NCI-H774 (cell line): ENCODE measurements around the gene MGRN1.

Experiments
- DNase-seq: peaks from one replicate; lab custom pipeline; 2025; lab: John Stamatoyannopoulos, UW

MGRN1 gene

GRCh38 chr16:4699046-4699556 is 74.5 kb downstream of the MGRN1 start:
- DNase-seq: no peak

GRCh38 chr16:4700380-4700996 is 75.9 kb downstream of the MGRN1 start:
- no peak for DNase-seq

DNA sequence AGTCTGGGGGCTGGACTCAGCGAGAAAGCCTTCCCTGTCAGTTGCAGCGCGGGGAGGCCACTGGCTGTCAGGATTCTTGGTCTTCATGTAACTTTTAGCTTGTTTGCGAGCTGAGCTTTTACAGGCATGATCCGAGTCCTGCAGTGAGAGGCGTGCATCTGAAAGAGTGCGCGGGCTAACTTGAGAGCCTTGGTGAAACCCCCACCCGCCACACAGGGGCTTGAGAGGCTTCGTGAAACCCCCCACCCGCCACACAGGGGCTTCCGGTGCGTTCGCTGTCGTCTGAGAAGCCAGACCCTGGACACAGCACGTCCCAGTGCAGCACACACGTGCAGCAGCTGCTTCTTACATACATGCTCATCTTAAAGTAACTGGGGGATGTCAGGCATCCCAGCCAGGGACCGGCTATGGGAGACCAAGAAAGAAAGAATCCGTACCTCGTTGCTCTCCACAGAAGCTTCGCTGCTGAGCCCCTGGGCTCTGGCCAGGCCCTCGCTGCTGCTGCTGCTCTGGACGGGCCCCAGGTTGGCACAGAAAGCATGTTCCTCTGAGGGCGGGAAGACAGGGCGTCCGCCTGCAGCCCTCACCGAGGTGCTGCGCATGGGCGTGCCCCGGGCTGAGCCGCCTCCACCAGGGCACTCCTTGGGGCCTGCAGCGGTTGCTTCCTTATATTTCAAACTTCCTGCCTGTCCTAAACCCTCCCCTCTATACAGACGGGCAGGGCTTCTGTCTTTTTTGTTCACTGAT is 76.5 kb downstream of the MGRN1 start:
- no peak for DNase-seq

DNA sequence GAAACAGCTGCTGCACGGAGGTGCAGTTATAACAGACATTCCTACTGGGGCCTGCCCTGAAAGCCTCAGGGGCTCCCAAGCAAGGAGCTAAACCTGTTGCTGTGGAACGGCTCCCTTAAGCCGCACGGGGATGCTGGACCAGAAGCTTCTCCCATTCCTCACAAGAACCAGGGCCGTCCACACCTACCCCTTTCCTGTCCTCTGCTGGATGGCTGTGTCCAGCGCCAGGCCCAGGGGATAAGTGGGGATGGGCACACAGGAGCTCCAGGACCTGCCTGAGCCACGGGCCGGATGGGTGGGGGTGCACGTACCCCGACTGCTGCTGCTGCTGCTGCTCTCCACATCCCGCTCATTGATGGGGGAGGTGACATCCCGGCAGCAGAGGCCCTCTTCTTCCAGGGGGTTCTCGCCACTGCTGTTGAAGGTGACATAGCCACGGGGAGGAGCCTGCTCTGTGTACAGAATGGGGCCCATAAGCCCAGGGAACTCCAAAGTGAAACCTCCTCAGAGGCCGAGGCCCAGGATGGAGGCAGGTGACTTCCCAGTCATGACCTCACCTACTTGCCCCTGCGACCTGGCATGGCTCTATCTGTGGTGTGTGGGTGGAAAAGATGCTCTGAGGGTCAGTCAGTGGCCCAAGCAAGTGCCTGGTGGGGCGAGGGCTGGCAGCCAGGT is 77.3 kb downstream of the MGRN1 start:
- DNase-seq: no peak

DNA sequence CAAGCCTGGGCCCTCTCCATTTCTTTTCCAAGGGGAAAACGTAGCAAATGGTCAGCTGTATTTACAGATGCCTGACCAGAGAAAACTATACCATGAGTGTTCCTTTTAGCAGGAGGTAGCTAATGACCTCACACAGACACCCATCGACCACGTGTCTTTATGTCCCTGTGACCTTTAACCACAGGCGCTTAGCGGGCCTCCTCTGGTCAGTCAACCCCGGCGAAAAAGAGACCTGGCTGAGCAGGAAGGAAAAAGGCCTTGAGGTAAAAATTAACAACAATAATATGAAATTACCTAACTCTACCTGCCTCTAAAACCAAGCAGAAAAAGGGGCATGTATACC is 77.8 kb downstream of the MGRN1 start:
- no peak for DNase-seq

GRCh38 chr16:4703906-4704305 is 79.3 kb downstream of the MGRN1 start:
- DNase-seq: no peak

GRCh38 chr16:4704491-4704890 is 79.9 kb downstream of the MGRN1 start:
- DNase-seq: no peak

GRCh38 chr16:4704913-4705312 is 80.3 kb downstream of the MGRN1 start:
- DNase-seq: no peak

- DNase-seq: no peak
Measured at GRCh38 chr16:4706871-4707270, 82.2 kb downstream of the MGRN1 start.

GRCh38 chr16:4709481-4709880 is 84.9 kb downstream of the MGRN1 start:
- no peak for DNase-seq

GRCh38 chr16:4713663-4714501 is 89.3 kb downstream of the MGRN1 start:
- no peak for DNase-seq

GRCh38 chr16:4714996-4715395 is 90.4 kb downstream of the MGRN1 start:
- no peak for DNase-seq

- DNase-seq: no peak
Measured at GRCh38 chr16:4718466-4718865, 93.8 kb downstream of the MGRN1 start.

GRCh38 chr16:4723071-4723767 is 98.6 kb downstream of the MGRN1 start:
- no peak for DNase-seq

DNA sequence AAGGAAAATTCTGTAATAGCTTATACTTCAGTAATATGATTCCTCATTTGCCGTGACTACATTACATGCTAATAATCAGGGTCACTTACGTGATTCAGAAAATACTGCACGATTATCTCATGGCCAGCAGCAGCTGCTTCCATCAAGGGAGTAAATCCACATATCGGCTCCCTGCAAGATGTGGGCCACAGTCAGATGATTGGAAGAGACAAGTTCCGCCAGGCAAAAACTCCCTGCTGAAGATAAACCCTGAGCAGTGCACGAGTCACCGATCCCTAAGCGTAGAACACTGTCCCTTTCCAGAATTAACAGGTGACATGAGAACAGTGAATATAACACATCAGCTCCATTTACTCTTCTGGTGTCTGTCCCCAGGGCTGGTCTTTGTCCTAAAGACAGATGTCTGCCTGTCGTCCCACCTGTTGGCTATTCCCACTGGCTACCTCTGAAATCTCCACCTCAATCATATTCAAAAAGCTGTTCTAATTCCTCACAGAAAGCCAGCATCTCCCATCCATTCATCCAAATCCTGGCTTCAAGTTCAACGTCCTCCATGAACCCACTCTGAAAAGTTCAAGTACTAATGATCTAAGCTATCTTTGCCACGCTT is 100.1 kb downstream of the MGRN1 start:
- no peak for DNase-seq

GRCh38 chr16:4726616-4727015 is 102.0 kb downstream of the MGRN1 start:
- DNase-seq: no peak

GRCh38 chr16:4728676-4729075 is 104.0 kb downstream of the MGRN1 start:
- no peak for DNase-seq

DNA sequence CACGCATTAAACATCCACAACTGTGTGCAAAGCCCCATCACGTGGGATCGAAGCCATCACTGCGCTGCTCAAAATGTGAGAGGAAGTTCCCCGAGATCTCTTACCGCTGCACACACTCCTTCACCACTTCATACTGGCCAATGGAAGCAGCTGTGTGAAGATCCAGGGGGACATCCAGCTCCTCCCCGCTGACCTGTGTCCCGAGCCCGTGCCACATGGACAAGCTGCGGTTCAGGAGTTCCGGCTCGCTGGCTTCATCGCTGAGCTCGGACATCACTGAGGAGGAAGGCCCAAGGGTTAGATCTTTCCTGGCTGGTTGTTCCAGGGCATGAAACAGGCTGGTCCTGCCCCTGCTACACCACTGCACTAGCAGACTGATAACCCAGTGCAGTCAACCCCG is 105.2 kb downstream of the MGRN1 start:
- no peak for DNase-seq

DNA sequence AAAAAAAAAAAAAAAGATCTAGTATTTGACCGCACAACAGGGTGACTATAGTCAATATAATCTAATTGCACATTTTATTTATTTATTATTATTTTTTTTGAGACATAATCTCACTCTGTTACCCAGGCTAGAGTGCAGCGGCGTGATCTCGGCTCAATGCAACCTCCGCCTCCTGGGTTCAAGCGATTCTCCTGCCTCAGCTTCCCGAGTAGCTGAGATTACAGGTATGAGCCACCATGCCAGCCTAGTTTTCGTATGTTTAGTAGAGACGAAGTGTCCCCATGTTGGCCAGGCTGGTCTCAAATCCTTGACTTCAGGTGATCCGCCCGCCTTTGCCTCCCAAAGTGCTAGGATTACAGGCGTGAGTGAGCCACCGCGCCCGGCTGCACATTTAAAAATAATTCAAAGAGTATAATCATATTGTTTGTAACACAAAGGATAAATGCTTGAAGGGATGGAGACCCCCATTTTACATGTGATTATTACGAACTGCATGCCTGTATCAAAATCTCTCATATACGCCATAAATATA is 108.7 kb downstream of the MGRN1 start:
- no peak for DNase-seq

DNA sequence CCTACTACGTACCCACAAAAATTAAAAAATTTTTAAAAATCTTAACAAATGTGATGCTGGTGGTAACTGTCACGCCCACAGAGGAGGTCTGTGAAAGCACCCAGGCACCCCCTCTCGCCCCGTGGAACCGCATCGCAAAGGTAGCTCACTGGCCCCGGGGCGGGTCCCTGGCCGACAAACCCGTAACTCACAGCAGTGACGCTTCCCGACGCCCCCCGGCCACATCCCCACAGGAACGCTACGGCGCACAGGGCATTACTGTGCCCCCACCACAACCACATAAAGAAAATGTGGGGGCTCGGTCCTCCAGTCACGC is 109.1 kb downstream of the MGRN1 start:
- DNase-seq: no peak

- DNase-seq: peak; percentile 94
Measured at GRCh38 chr16:4734063-4734729, 109.6 kb downstream of the MGRN1 start, which contains the start of the genes ANKS3 and DNAAF8. Gene ANKS3 (minus strand): TSS chr16:4734271. CDS start chr16:4730149, 4,122 bp downstream. Gene DNAAF8 (plus strand): TSS chr16:4734537. CDS start chr16:4736515, 1,978 bp downstream.
